Right kidney (tissue), 1 donor: Measurements from ENCODE around the gene PROX1.
"Not testable (repeated sequence)": the region's sequence is repeated elsewhere in the genome, so short reads cannot be mapped to it uniquely, and the experiment has no call there.

Experiments
- DNase-seq: peaks from one replicate; pipeline ENCODE4 v3.0.0-alpha.2; 2016

The PROX1 gene

GRCh38 chr1:214072426-214073157 is 84.8 kb downstream of the PROX1 start:
- no peak for DNase-seq

GRCh38 chr1:214074477-214074876 is 86.7 kb downstream of the PROX1 start:
- no peak for DNase-seq

GRCh38 chr1:214075305-214075998 is 87.7 kb downstream of the PROX1 start:
- no peak for DNase-seq

GRCh38 chr1:214075999-214076707 is 88.4 kb downstream of the PROX1 start:
- DNase-seq = peak; percentile 47

GRCh38 chr1:214076708-214077065 is 88.9 kb downstream of the PROX1 start:
- peak; percentile 29 for DNase-seq

GRCh38 chr1:214078950-214079349 is 91.2 kb downstream of the PROX1 start:
- no peak for DNase-seq

GRCh38 chr1:214085325-214085724 is 97.6 kb downstream of the PROX1 start:
- no peak for DNase-seq

GRCh38 chr1:214086945-214087344 is 99.2 kb downstream of the PROX1 start:
- DNase-seq = no peak

GRCh38 chr1:214089003-214089402 is 101.2 kb downstream of the PROX1 start:
- DNase-seq = not testable (repeated sequence)
